Skeletal muscle tissue (tissue), 4 donors: ENCODE data around the gene ZGPAT. TPM values are rescaled to one million over a fixed set of nuclear protein-coding genes. Genes with fewer than 3 reads are reported as not detected.

Source experiments
- H3K27ac ChIP-seq: one replicate; pipeline ENCODE4 v1.7.0; 2013; ENCODE audit warnings: mild to moderate bottlenecking, low read depth, low read length, inconsistent platforms
- H3K27me3 ChIP-seq, 3 donors: one replicate each; pipeline ENCODE4 v1.7.0; 2013; ENCODE audit warnings: low read length in 3 of 3; ENCODE audit not compliant: control insufficient read depth in 3 of 3, insufficient read depth in 3 of 3
- H3K36me3 ChIP-seq, 3 donors: one replicate each; pipeline ENCODE4 v1.7.0; 2013; ENCODE audit warnings: low read length in 3 of 3; ENCODE audit not compliant: control insufficient read depth in 3 of 3, insufficient read depth in 3 of 3
- H3K4me1 ChIP-seq, 3 donors: one replicate each; pipeline ENCODE4 v1.7.0; 2013; ENCODE audit warnings: low read length in 3 of 3, mild to moderate bottlenecking in 3 of 3; ENCODE audit not compliant: control insufficient read depth in 3 of 3, insufficient read depth in 3 of 3
- H3K4me3 ChIP-seq, 3 donors: one replicate each; pipeline ENCODE4 v1.7.0; 2013; ENCODE audit warnings: low read length in 3 of 3
- H3K9ac ChIP-seq, 3 donors: one replicate each; pipeline ENCODE4 v1.7.0; 2013; ENCODE audit warnings: low read length in 3 of 3, mild to moderate bottlenecking in 3 of 3, moderate library complexity in 2 of 3, low read depth in 1 of 3
- H3K9me3 ChIP-seq, 3 donors: one replicate each; pipeline ENCODE4 v1.7.0; 2013; ENCODE audit warnings: low read length in 3 of 3; ENCODE audit not compliant: control insufficient read depth in 3 of 3
- total RNA-seq: library from RNA; depleted of rRNA; stranded (reverse); fragments of >200 nt; gene quantifications from one replicate; pipeline ENCODE4 v1.2.3, GENCODE V29; 2014
- donor health status: Osteomylitis.

ZGPAT gene
- total RNA-seq, 1 donor from 2014 or later, result 6.8 TPM

DNA sequence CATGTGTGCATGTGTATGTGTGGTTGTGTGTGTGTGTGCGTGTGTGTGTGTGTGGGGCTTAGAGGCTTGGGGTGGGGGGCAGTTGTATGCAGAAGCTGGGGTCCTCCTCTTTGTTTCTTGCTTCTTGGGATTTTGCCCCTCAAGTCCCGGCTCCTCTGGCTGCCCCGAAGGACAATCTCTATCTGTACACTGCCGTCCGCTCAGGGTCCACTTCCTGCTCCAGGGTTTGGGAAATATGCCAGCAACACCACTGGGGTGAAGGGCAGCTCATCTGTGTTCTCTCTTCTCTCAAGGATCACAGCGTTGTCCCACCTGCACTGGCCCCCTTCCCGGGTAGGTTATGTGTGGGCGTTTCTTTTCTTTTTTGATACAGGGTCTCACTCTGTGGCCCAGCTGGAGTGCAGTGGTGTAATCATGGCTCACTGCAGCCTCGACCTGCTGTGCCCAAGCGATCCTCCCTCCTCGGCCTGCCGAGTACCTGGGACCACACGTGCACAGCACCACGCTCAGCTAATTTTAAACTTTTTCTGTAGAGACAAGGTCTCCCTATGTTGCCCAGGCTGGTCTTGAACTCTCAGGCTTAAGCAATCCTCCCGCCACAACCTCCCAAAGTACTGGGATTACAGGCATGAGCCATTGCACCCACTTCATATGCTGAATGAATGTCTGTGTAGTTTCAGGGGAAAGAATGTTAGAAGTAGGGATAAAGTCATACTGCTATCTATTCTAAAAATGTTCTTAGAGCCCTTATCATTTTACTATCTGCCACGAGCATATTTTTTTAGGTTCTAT, 57.4 kb downstream of the ZGPAT start:
- peaks cover 5 to 12% (median 9%) of the 10 kb centered on the region in 3 donors for H3K36me3 ChIP-seq
- peaks cover 7 to 9% (median 9%) of the 10 kb centered on the region in 3 donors for H3K4me1 ChIP-seq
- H3K27me3 ChIP-seq, result no peaks in the 10 kb centered on the region
- no peaks in the 10 kb centered on the region for H3K9me3 ChIP-seq
- H3K27ac ChIP-seq, result no peak overlapping the region
- H3K4me3 ChIP-seq, result no peak overlapping the region
- no peak overlapping the region for H3K9ac ChIP-seq

DNA sequence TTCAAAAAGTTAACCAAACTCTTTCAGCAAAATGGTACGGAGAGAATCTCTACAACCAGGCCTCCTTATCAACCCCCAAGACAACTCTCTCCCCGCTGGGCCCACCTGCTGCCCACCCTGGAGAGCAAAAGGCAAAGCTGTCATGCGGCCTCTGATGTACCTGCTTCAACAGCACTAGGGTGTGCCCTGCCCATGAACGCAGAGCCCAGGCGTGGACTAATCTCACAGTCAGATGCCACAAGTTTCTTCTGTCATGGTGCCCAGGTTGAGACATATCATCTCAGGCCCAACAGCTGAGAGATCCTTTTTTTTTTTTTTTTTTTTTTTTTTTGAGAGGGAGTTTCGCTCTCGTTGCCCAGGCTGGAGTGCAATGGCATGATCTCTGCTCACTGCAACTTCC, 58.1 kb downstream of the ZGPAT start:
- Histone ChIP-seq H3K9me3 (no peaks in the 10 kb centered on the region), H3K27me3 (no peaks in the 10 kb centered on the region), H3K9ac (no peak overlapping the region), H3K4me3 (no peak overlapping the region), H3K27ac (no peak overlapping the region), H3K4me1 (peaks cover 7 to 9% (median 9%) of the 10 kb centered on the region in 3 donors), H3K36me3 (peaks cover 5 to 12% (median 9%) of the 10 kb centered on the region in 3 donors)

DNA sequence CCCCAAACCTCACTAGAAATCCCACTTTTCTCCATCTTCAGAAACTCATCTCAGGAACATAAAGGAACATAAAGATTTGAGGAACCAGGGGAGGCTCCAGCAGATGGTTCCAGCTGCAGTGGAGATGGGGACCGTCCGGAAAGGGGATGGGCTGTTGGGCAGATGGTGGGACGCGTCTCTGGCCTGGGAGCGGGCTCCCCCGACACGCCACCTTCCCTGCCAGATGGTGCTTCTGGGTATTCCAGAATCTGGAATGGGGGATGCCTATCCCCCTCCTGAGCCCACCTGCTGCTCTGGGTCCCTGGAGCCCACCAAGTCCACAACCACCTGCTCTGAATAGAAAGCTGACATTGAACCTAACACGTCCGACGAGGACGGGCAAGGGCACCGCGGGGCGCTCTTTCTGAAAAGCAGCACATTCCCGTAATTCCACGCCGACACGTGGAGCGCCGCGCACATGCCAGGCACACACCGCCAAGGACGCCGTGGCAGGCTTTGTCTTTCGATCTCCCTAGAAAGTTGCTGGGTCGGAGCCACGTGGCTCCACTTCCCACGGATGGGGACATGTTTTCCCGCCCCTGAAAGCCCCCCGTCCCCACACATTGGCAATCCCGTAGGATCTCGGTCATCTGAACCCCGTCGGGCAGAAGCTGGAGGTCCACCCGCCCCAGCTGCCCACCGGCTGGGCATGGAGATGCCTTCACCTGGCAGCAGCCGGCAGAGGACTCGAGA, 59.0 kb downstream of the ZGPAT start:
- Histone ChIP-seq H3K36me3 (peaks cover 5 to 12% (median 9%) of the 10 kb centered on the region in 3 donors), H3K4me3 (no peak overlapping the region), H3K27ac (no peak overlapping the region), H3K9me3 (no peaks in the 10 kb centered on the region), H3K9ac (peak overlapping the region in 1 of 3 donors; percentile 45), H3K4me1 (peaks cover 7 to 9% (median 9%) of the 10 kb centered on the region in 3 donors), H3K27me3 (no peaks in the 10 kb centered on the region)

DNA sequence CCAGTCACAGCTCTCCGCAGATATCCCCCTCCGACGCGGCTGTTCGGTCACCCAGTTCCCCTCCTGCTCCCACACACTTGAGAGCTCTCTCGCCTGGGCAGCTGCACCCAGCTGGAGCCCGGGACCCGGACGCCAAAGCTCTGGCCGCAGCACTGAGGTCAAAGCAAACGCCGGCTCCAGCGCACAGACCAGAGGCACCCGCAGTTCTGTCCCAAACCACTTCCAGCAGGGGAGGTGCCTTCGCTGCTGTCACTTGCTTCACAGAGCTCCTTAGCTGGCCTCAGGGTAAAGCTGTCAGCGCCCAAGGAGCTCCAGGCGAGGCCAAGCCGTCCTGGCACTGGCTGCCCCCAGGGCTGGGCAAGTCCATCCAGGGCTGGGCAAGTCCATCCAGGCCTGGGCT, 59.6 kb downstream of the ZGPAT start:
- Histone ChIP-seq H3K9ac (peak overlapping the region in 2 of 3 donors; percentile 40 to 45), H3K4me3 (no peak overlapping the region), H3K27me3 (no peaks in the 10 kb centered on the region), H3K4me1 (peaks cover 7 to 9% (median 9%) of the 10 kb centered on the region in 3 donors), H3K27ac (no peak overlapping the region), H3K9me3 (no peaks in the 10 kb centered on the region), H3K36me3 (peaks cover 5 to 12% (median 9%) of the 10 kb centered on the region in 3 donors)

DNA sequence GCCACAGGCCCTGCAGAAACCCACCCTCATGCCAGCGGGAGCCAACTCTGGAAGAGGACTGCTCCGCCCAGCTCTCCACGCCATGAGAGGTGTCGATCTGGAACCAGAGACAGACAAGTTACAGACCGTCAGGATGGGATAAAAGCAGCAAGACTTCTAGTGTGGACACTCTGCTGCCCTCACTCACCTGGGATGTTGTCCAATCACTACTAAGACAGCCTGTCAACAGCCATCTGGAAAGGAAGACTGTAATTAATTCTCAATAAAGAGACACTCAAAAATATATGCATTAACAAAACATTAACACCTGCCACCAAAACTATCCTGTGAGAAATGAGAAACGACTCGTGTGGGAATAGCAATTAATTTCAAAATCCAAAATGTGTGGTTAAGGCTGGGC, 60.0 kb downstream of the ZGPAT start:
- no peaks in the 10 kb centered on the region for H3K27me3 ChIP-seq
- H3K4me1 ChIP-seq, result peaks cover 7 to 13% (median 10%) of the 10 kb centered on the region in 3 donors
- peak overlapping the region in 2 of 3 donors; percentile 3 to 45 for H3K9ac ChIP-seq
- no peak overlapping the region for H3K4me3 ChIP-seq
- H3K9me3 ChIP-seq, result no peaks in the 10 kb centered on the region
- H3K36me3 ChIP-seq, result peaks cover 5 to 12% (median 9%) of the 10 kb centered on the region in 3 donors
- H3K27ac ChIP-seq, result no peak overlapping the region

DNA sequence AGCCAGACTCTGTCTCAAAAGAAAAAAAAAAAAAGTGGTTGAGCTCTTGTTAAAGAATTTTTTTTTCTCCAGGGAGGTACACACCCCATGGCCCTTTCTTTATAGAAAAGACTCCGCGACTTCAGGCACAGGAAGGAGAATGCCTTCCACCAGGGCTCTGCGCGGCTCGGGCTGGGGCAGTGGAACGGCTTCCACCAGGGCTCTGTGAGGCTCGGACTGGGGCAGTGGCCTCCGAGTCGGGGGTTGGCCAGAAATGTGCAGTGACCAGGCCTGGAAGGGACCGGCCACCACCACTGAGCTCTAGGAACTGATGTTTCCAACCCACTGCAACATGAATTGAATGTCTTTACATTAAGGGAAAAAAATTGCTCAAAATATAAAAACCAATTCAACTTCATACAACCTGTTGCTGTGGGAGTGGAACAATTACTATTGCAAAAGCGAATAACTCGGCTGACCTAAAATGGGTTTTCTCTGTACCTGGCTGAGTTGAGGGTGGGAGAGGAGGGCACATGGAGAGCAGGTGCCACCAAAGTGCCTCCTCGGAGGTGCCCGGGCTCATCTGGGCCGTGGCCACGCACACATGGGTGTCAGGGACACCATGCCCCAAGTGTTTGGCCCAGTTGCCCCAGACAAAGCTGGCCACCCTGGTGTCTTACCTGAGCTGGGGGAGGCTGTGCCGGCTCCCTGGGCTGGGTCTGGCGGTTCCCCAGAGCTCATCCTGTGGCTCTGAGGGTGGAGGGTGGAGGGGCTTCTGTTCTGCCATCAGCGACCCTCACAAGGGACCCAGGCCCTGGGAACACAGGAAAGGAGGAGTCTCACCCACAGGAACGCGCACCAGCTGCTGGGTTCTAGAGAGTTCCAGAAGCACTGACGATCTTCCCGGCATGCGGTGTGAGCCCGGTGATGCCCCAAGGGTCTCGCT, 61.0 kb downstream of the ZGPAT start:
- H3K9me3 ChIP-seq, result no peaks in the 10 kb centered on the region
- H3K4me1 ChIP-seq, result peaks cover 7 to 14% (median 14%) of the 10 kb centered on the region in 3 donors
- no peaks in the 10 kb centered on the region for H3K27me3 ChIP-seq
- H3K27ac ChIP-seq, result no peak overlapping the region
- H3K9ac ChIP-seq, result no peak overlapping the region
- peaks cover 5 to 9% (median 6%) of the 10 kb centered on the region in 3 donors for H3K36me3 ChIP-seq
- no peak overlapping the region for H3K4me3 ChIP-seq

DNA sequence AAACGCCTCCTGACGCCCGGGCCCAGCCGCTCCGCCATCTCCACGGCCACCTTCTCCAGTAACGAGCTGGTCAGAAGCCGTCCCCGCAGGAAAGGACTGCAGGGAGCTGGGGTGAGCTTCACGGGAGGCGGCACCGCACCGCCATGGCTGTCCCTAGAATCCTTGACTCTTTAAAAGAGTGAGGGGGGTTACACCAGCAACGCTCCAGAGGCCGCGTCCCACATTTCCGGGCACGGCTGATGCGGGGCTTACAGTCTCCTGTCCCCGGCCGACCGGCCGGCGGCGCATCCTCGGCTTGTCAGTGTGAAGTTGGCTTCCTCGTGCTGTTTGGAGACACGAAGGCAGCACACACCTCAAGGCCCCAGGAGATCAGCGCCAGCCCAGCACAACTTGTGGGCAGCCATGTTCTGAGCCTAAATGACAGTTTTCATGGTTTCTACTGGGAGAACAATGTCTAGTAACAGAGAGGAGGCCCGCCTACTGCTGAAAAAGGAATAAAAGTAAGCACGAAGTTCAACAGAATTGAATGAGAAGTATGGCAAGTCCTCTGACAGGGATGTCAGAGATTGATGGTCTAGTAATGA, 62.1 kb downstream of the ZGPAT start:
- H3K9ac ChIP-seq, result no peak overlapping the region
- H3K9me3 ChIP-seq, result no peaks in the 10 kb centered on the region
- H3K27me3 ChIP-seq, result no peaks in the 10 kb centered on the region
- peaks cover 9 to 16% (median 16%) of the 10 kb centered on the region in 3 donors for H3K4me1 ChIP-seq
- H3K36me3 ChIP-seq, result peaks cover 5 to 9% (median 6%) of the 10 kb centered on the region in 3 donors
- H3K27ac ChIP-seq, result no peak overlapping the region
- H3K4me3 ChIP-seq, result no peak overlapping the region

DNA sequence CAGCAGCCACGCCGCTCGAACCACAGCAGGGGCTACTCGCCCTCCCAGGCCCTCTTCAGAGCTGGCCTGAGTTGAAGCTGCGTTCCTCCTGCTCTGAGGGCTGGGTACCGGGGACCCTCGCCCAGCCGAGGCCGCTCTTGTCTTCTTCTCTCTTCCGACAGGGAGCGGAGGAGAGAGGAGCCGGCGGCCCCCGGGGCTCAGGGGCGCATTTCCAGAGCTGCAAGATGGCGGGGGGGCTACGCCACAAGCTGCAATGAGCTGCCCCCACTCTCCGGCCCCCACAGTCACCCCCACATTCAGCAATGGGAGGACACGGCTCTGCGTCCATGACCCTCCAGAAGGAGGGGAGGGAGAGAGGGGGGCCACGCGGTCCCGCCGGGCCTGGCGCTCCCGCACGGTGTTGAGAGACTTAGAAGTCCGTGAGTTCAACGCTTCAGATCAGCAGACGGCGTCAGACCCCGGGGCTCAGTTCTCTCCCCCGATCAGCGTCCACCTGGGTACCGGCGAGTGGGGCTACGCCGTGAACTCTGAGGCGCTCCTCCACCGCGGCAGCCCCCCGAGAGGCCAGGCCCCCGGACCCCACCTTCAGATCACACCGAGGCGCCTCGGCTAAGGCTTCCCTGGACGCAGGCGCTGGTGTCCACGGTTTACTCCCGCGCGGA, 63.3 kb downstream of the ZGPAT start:
- Histone ChIP-seq H3K9ac (no peak overlapping the region), H3K9me3 (no peaks in the 10 kb centered on the region), H3K36me3 (peaks cover 5 to 9% (median 9%) of the 10 kb centered on the region in 3 donors)

More for the DNA sequence above, 63.3 kb downstream of the ZGPAT start:
- H3K27ac ChIP-seq, result no peak overlapping the region
- peaks cover 9 to 17% (median 16%) of the 10 kb centered on the region in 3 donors for H3K4me1 ChIP-seq
- no peaks in the 10 kb centered on the region for H3K27me3 ChIP-seq
- no peak overlapping the region for H3K4me3 ChIP-seq
